Muscle of back (tissue), 11 donors: ENCODE measurements around the gene MRPL18. TPM values are rescaled to one million over a fixed set of nuclear protein-coding genes. Genes with fewer than 3 reads are reported as not detected.
"Not testable (repeated sequence)": the region's sequence is repeated elsewhere in the genome, so short reads cannot be mapped to it uniquely, and the experiment has no call there.

Source experiments
- DNase-seq, 3 donors: peaks; one replicate each; pipeline versions ENCODE4 v3.0.0 to v3.0.0-alpha.2; 2013
- polyA plus RNA-seq, 10 donors: library from polyadenylated mRNA; unstranded; fragments of 120-200 nt; gene quantifications; one replicate each; pipeline ENCODE4 v1.2.1, GENCODE V29; 2013; ENCODE audit not compliant: insufficient read length in 10 of 10

The MRPL18 gene
- polyA plus RNA-seq, 10 donors, result 59.0 to 76.1 (median 68.8) TPM

DNA sequence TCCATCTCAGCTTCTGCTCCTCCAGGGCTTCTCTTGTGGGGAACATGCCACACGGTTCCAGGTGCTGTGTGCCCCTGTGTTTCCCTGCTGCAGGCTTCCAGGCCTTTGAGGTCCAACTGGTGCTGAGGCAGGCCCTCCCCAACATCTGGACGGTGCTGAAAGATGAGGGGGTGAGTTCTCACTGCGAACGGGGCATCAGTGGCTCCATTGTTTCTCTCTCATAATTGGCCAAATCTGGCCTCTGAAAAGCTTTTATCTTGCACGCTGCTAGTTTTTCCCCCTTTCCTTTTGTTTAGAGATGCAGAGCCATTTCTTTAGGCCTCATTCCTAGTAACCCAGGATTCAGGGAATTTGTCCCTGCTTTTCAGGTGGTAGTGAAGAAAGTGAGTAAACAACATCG lies 18.4 kb downstream of the MRPL18 start:
- no peak for DNase-seq

- no peak for DNase-seq
These were observed 18.9 kb downstream of the MRPL18 start for GRCh38 chr6:159809149-159809548.

- DNase-seq, result no peak
These were observed 23.5 kb downstream of the MRPL18 start for GRCh38 chr6:159813781-159814180.

DNA sequence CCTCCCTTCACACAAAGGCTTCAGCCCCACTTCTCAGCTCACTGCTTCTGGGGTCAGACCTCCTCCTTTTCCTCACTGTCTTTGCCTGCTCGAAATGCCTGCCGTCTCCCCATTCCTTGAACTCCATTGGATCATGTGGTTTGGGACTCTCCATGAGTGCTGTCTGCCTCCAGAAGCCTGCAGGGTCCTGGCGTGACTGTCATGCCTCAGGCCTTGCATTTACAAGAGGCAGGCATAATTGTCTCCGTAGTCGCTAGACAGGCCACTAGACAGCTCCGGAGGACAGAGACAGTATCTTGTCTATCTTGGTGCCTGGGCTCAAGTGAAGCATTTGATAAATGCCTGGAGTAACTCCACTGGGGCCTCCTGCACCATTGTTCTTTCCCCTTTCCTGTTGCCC lies 25.1 kb downstream of the MRPL18 start:
- DNase-seq, result no peak

GRCh38 chr6:159816775-159817174 lies 26.5 kb downstream of the MRPL18 start:
- DNase-seq, result not testable (repeated sequence)

DNA sequence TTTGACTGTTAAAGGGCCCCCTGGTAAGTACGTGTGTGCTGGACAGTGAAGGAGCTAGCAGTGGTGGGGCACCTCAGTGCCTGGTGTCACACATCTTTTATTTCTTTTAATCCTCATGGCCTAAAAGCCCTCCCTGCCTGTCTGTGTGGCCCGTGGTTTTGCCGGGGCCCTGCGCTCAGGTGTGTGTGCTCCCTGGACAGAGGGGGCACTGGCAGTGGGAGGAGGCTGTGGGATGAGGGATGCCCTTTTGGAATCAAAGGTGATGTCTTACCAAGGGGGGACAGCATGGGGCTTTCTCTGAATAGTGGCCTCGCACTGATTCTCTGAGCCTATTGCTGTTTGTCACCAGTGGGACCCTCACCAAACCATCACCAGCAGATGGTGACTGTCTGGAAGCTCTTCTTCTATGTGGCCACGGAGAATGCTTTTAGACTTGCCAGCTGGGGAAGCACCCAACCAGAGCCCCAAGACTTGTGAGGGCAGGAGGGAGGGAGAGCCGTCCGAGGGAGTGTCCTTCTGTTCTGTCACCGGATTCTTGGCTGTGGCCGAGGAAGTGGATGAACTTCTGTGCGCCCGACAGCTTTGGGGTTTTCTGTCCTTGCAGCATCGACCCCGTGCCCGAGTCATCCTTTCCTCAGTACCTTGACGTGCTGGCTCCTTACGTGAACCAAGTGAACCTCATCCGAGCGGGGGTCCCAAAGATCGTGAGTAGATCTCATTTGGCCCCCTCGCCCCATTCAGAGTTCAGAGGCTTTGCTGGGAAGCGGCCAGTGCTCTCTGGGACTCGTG lies 27.9 kb downstream of the MRPL18 start:
- no peak for DNase-seq

DNA sequence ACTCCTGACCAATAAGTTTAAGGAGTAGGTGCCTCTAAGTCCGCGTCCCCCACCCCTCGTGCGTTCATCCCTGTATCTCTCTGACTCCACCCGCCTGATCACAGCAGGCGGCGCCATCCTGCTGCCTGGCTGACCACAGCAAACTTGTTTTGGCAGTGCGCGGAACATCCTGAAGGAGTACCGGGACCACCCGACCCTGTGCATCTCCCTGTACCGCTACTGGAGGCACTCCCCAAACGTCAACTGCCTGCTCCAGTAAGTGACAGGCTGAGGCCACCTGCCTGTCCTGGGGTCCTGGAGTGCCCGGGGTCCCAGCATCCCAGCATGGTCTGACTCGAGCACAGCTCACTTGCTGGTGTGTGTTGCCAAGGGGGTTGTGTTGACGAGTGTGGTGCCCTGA lies 28.8 kb downstream of the MRPL18 start:
- no peak for DNase-seq

DNA sequence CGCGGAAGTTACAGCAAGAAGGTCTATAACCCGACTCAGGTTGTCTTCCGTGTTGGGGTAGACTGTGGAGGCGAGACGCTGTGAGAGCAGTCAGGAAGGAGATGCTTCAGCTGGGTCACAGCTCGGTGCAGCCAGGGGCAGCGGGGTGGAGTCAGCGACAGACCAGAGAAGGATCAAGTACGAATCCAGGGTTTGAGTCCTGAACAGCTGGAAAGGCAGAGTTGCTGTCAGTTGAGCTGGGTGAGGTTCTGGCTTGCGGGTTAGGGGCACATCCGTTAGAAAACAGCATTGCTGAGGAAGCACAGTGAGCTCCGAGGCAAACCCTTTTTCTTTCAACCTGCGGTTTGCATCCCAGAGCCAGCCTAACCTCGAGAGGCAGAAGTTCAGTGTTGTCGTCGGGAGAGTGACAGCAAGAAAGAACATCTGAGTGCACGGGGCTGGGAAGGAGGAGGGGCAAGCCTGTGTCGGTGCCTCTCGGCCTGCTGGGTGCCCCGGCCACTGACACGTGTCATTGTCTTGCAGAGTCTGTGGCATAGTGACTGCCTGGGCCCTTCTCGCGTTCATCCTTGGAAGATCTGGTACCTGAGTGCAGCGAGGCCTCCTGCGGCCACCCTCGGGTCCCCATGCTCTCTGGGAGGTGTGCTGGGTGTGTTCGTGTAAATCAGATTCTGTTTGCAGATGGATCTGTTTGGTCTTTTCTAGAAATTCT lies 29.8 kb downstream of the MRPL18 start:
- no peak for DNase-seq

- DNase-seq, result no peak
These were observed 30.9 kb downstream of the MRPL18 start for GRCh38 chr6:159821122-159821521.

DNA sequence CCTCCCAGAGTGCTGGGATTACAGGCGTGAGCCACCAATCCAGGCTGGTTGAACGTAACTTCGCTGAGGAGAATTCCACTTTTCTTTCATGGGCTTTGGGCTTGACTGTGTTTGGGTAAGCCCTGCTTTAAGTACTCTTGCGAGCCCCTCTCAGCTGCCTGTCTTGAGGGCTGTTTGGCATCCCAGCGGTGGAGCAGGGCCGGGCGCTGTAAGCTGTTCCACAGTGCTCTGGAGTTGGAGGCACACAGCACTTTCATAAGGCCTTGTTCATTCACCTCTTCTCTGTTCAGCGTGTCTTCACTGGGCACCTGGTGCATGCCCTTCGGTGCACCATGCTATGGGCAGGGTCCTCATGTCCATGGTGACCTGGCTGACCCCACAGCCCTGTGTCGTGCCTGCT lies 31.5 kb downstream of the MRPL18 start:
- DNase-seq, result no peak

- no peak for DNase-seq
These were observed 33.7 kb downstream of the MRPL18 start for GRCh38 chr6:159823953-159824352.

DNA sequence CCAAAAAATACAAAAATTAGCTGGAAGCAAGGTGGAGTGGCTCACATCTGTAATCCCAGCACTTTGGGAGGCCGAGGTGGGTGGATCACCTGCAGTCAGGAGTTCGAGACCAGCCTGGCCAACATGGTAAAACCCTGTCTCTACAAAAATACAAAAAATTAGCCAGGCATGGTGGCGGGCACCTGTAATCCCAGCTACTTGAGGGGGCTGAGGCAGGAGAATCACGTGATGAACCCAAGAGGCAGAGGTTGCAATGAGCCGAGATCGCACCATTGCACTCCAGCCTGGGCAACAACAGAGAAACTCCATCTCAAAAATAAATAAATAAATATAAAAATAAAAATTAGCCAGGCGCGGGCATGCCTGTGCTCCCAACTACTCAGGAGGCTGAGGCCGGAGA lies 34.4 kb downstream of the MRPL18 start:
- DNase-seq, result not testable (repeated sequence)

DNA sequence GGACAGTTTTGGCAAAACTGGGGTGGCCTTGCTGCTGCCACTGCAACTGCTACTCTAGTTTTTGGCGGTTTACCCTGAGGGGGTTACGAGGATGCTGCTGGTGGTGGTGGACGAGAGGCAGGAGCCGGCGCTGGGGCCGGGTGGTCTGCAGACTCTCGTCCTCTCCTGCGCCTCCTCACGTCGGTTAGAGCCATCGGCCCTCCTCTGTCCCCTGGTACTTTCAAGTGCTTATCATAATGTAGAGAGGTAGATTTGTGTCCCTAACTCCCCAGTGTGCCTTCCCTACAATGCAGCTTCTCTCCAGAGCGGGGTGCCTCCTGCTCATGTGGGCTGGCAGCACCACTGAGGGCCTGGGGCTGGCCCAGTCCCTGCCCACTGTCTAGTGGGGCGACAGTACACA lies 35.7 kb downstream of the MRPL18 start:
- no peak for DNase-seq

GRCh38 chr6:159826968-159827647 lies 36.8 kb downstream of the MRPL18 start:
- peak in 2 of 3 donors; percentile 24 to 41 for DNase-seq

- peak; percentile 17 to 54 (median 25) for DNase-seq
These were observed 37.8 kb downstream of the MRPL18 start for GRCh38 chr6:159828074-159828473.

GRCh38 chr6:159829526-159829925 lies 39.3 kb downstream of the MRPL18 start:
- peak in 1 of 3 donors; percentile 29 for DNase-seq

- DNase-seq, result no peak
These were observed 40.5 kb downstream of the MRPL18 start for GRCh38 chr6:159830501-159831372.

GRCh38 chr6:159831373-159831679 lies 41.1 kb downstream of the MRPL18 start:
- no peak for DNase-seq

DNA sequence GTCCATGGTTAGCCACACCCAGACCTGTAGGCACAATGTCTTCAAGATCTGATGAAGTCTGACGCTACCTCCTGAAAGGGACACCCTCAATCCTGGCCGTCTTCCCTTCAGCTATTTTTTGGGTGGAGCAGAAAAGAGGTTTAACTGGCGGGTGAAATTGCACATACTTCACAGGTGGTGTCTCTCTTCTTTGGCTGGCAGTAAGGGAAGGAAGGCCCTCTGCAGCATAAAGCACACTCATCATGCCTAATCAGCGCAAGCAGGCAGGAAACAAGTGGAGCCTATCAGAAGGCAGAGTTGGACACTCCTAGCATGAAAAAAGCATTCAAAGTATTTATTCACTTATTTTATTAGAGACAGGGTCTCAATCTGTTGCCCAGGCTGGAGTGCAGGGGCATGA lies 42.7 kb downstream of the MRPL18 start:
- no peak for DNase-seq

GRCh38 chr6:159833556-159833955 lies 43.3 kb downstream of the MRPL18 start:
- no peak for DNase-seq

GRCh38 chr6:159833997-159834603 lies 43.8 kb downstream of the MRPL18 start:
- DNase-seq, result no peak
